Breast epithelium (tissue), 4 donors: ENCODE measurements around the gene AP5S1. TPM values are rescaled to one million over a fixed set of nuclear protein-coding genes. Genes with fewer than 3 reads are reported as not detected.
A peak's percentile ranks its signal among the peaks of the same experiment; 100 is the strongest.

Source experiments
- DNase-seq, 2 donors: peaks; one replicate each; pipeline ENCODE4 v3.0.0-alpha.2; 2019; ENCODE audit warnings: low spot score in 2 of 2
- H3K27ac ChIP-seq, 2 donors: fragments of 200-600 bp; sonication (generic) in 1 of 2; one replicate each; pipeline ENCODE4 v1.5.1; 2016 to 2019; ENCODE audit warnings: mild to moderate bottlenecking in 1 of 2
- H3K27me3 ChIP-seq, 2 donors: fragments of 200-600 bp; sonication (generic) in 1 of 2; one replicate each; pipeline versions ENCODE4 v1.5.1 to v1.6.0; 2017 to 2019; ENCODE audit warnings: control low read depth in 1 of 2, mild to moderate bottlenecking in 1 of 2
- H3K36me3 ChIP-seq: fragments of 200-600 bp; one replicate; pipeline ENCODE4 v1.5.1; 2019
- H3K4me1 ChIP-seq, 2 donors: fragments of 200-600 bp; sonication (generic); one replicate each; pipeline ENCODE4 v1.5.1; 2016 to 2019; ENCODE audit warnings: control low read depth in 1 of 2
- H3K4me3 ChIP-seq, 3 donors: fragments of 200-600 bp; sonication (generic); 1 replicate in 2 of 3; 2 replicates in 1 of 3; pipeline ENCODE4 v1.5.1; 2016 to 2019; ENCODE audit warnings: mild to moderate bottlenecking in 3 of 3, moderate library complexity in 2 of 3
- H3K9me3 ChIP-seq, 2 donors: fragments of 200-600 bp; sonication (generic) in 1 of 2; one replicate each; pipeline ENCODE4 v1.5.1; 2016 to 2019; ENCODE audit warnings: control low read depth in 1 of 2
- CTCF ChIP-seq, 3 donors: fragments of 450-650 bp; IDR thresholded peaks; one replicate each; pipeline ENCODE4 v1.5.1; 2016 to 2017; ENCODE audit warnings: antibody characterized with exemption in 3 of 3, mild to moderate bottlenecking in 3 of 3, moderate library complexity in 3 of 3
- POLR2A ChIP-seq: fragments of 450-650 bp; IDR thresholded peaks from one replicate; pipeline ENCODE4 v1.6.1; 2016; ENCODE audit warnings: antibody characterized with exemption, mild to moderate bottlenecking, moderate library complexity
- POLR2AphosphoS5 ChIP-seq, 3 donors: sonication (generic); formaldehyde crosslinking; IDR thresholded peaks; one replicate each; pipeline ENCODE4 v1.6.1; 2017; ENCODE audit warnings: antibody characterized with exemption in 3 of 3
- intact Hi-C: fragments of 100-400 bp; cut with DNase I; formaldehyde crosslinking; loops from one replicate; pipeline ENCODE4 v1.15.1; 2023; ENCODE audit warnings: low total_unique reads
- total RNA-seq, 3 donors: library from RNA; depleted of rRNA; stranded (reverse); fragments of >200 nt; gene quantifications; one replicate each; pipeline ENCODE4 v1.1.0, GENCODE V29; 2016

AP5S1 gene
- total RNA-seq, 3 donors from 2014 or later: 11.1 to 13.8 (median 11.8) TPM

GRCh38 chr20:3804781-3805180 lies 15.6 kb upstream of the AP5S1 start:
- Histone ChIP-seq H3K27me3 (no peaks in the 10 kb centered on the region), H3K27ac (peak overlapping the region; percentile 91 to 95), H3K36me3 (no peaks in the 10 kb centered on the region), H3K9me3 (peaks cover 0 to 3% of the 10 kb centered on the region in 2 donors), H3K4me1 (peaks cover 9 to 20% of the 10 kb centered on the region in 2 donors), H3K4me3 (no peak overlapping the region)
- DNase-seq: no peak
- intact Hi-C loops: no loop called here
- no peak for TF ChIP-seq POLR2A
- TF ChIP-seq CTCF (IDR thresholded peaks at IDR 0.05): no peak
- TF ChIP-seq POLR2AphosphoS5 (IDR thresholded peaks at IDR 0.05): no peak

DNA sequence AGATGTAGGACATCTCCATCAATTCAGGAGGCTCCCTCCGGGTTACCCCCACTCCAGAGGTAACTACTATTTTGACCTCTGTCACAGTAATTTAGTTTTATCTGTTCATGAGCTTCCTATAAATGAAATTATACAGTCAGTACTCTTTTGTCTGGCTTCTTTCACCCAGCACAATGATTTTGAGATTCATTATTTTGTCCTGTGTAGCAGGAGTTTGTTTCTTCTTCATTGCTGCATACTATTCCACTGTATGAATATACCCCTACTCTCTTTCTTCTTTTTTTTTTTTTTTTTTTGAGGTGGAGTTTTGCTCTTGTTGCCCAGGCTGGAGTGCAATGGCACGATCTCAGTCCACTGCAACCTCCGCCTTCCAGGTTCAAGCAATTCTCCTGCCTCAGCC lies 11.8 kb upstream of the AP5S1 start:
- intact Hi-C loops: no loop called here
- Histone ChIP-seq H3K27ac (peak overlapping the region; percentile 91 to 95), H3K9me3 (peaks cover 0 to 3% of the 10 kb centered on the region in 2 donors), H3K36me3 (no peaks in the 10 kb centered on the region), H3K4me3 (peak overlapping the region in 2 of 3 donors; percentile 10 to 43), H3K4me1 (peaks cover 17 to 20% of the 10 kb centered on the region in 2 donors), H3K27me3 (no peaks in the 10 kb centered on the region)
- TF ChIP-seq POLR2AphosphoS5 (IDR thresholded peaks at IDR 0.05): no peak
- TF ChIP-seq CTCF (IDR thresholded peaks at IDR 0.05): no peak
- DNase-seq: no peak

GRCh38 chr20:3811467-3812258 lies 8.7 kb upstream of the AP5S1 start:
- intact Hi-C loops: loop anchor here (10.0 kb wide), 1 partner anchor 123 kb away; no protein-coding TSS in a partner anchor
- H3K4me1 ChIP-seq: peaks cover 13 to 17% of the 10 kb centered on the region in 2 donors
- TF ChIP-seq POLR2A (peak; percentile 38), POLR2AphosphoS5 (IDR thresholded peaks at IDR 0.05) (peak; percentile 98 to 100 (median 99)), CTCF (IDR thresholded peaks at IDR 0.05) (no peak)

GRCh38 chr20:3812259-3812681 lies 8.1 kb upstream of the AP5S1 start:
- Histone ChIP-seq H3K27ac (peak overlapping the region; percentile 88 to 94), H3K4me3 (peak overlapping the region in 1 of 3 donors; percentile 61), H3K9me3 (no peaks in the 10 kb centered on the region), H3K4me1 (peaks cover 9 to 11% of the 10 kb centered on the region in 2 donors), H3K27me3 (no peaks in the 10 kb centered on the region), H3K36me3 (no peaks in the 10 kb centered on the region)
- no peak for DNase-seq
- intact Hi-C loops: loop anchor here (10.0 kb wide), 1 partner anchor 123 kb away; no protein-coding TSS in a partner anchor
- TF ChIP-seq POLR2A (no peak), POLR2AphosphoS5 (IDR thresholded peaks at IDR 0.05) (no peak), CTCF (IDR thresholded peaks at IDR 0.05) (no peak)

More at GRCh38 chr20:3811467-3812258, 8.7 kb upstream of the AP5S1 start:
- peak overlapping the region; percentile 88 to 94 for H3K27ac ChIP-seq
- no peaks in the 10 kb centered on the region for H3K36me3 ChIP-seq
- H3K9me3 ChIP-seq: no peaks in the 10 kb centered on the region
- H3K27me3 ChIP-seq: no peaks in the 10 kb centered on the region
- peak; percentile 98 to 99 for DNase-seq
- H3K4me3 ChIP-seq: peak overlapping the region; percentile 28 to 61 (median 45)
